DND-41 (cell line): Measurements from ENCODE around the gene FOXA2.

Experiments used
- EZH2 ChIP-seq: IDR thresholded peaks from 3 replicates; pipeline ENCODE4 v1.6.1; 2012; ENCODE audit warnings: borderline replicate concordance, low read depth, mild to moderate bottlenecking, moderate library complexity, low read length, inconsistent platforms; ENCODE audit not compliant: severe bottlenecking
- TF ChIP-seq, protein P1 (sequence below): IDR thresholded peaks from 2 replicates; pipeline ENCODE4 v1.5.1; 2012; ENCODE audit warnings: borderline replicate concordance, low read length, moderate library complexity, mild to moderate bottlenecking; ENCODE audit not compliant: poor library complexity, severe bottlenecking; ENCODE audit errors: extremely low read depth

DNA sequence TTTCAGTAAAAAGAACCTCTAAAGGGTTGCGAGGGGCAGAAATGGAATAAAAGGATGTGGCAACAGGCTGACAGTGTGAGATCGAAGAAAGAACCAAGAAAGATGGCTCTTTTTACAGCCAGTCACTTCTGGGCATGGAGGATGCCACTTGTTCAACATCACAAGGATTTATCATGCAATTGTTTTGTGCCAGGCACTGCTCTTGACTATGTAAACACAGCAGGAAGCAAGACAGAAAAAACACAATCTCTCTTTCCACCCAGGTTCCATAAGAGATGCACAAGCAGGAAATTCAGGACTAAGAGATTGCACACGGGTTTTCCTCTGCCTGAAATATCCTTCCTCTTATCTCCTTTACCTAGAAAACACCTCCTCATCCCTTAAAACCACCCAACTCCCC, 38.0 kb downstream of the FOXA2 start:
- TF ChIP-seq, protein P1, sequence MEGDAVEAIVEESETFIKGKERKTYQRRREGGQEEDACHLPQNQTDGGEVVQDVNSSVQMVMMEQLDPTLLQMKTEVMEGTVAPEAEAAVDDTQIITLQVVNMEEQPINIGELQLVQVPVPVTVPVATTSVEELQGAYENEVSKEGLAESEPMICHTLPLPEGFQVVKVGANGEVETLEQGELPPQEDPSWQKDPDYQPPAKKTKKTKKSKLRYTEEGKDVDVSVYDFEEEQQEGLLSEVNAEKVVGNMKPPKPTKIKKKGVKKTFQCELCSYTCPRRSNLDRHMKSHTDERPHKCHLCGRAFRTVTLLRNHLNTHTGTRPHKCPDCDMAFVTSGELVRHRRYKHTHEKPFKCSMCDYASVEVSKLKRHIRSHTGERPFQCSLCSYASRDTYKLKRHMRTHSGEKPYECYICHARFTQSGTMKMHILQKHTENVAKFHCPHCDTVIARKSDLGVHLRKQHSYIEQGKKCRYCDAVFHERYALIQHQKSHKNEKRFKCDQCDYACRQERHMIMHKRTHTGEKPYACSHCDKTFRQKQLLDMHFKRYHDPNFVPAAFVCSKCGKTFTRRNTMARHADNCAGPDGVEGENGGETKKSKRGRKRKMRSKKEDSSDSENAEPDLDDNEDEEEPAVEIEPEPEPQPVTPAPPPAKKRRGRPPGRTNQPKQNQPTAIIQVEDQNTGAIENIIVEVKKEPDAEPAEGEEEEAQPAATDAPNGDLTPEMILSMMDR, result no peak
- TF ChIP-seq EZH2, result no peak
